ENCODE data around the gene ADAMTS6.

Gene ADAMTS6

DNA sequence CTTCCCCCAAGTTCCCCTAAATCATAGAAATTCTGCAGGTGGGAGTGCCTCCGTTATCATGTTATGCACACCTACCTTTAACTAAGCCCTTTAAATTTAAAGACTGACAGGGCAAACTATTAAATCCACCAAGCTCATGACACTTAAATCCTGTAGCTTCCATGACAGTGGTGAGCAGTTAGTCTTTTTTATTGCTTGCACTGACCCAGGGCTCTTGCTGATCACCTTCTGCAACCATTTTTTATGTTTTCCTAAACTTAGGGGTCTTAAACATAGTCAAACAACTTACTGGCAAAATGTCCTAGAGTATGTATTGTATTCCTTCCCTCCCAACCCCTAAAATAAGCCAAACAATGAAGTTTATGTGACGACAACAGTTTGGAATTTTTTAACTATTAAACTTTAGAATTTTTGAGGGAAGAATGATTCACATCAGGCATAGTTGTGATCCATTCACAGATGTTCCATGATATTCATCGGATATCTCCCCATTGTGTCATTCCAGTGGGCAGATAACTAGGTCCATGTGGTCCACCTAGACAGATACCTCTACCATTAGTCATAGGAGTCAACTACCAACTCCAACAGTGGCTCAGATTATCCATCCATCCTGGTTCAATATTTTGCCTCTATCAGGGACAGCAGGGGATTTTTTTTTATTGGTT is 283.1 kb downstream of the ADAMTS6 start:
- H3K27ac ChIP-seq (ENCODE audit: low read length) = no peak overlapping the region
- H3K79me2 ChIP-seq (ENCODE audit: insufficient read depth, low read length) = no peaks in the 10 kb centered on the region
- H3K36me3 ChIP-seq (ENCODE audit: insufficient read depth, low read length) = no peaks in the 10 kb centered on the region
- H3K27me3 ChIP-seq (ENCODE audit: insufficient read depth, low read length, poor library complexity) = no peaks in the 10 kb centered on the region
- no peak for DNase-seq
- H3K4me1 ChIP-seq (ENCODE audit: insufficient read depth, low read length) = 0 out of 2 replicates have a peak, but pooled peaks cover 3% of the 10 kb centered on the region
- no peak overlapping the region for H3K4me3 ChIP-seq (ENCODE audit: low read depth in 1 of 2, low read length in 2 of 2)
- H3K9ac ChIP-seq (ENCODE audit: low read depth, low read length) = no peak overlapping the region
- no peaks in the 10 kb centered on the region for H3K9me3 ChIP-seq (ENCODE audit: insufficient read depth, low read length, severe bottlenecking)
- no peak overlapping the region for H3K4me2 ChIP-seq (ENCODE audit: insufficient read depth, low read length)
- no peak overlapping the region for H2AFZ ChIP-seq (ENCODE audit: low read depth, low read length)
- ATAC-seq (ENCODE audit: insufficient read depth, low read depth) = no peak
- TF ChIP-seq CTCF (IDR thresholded peaks at IDR 0.05; ENCODE audit: borderline replicate concordance, extremely low read depth, low read length, poor library complexity, severe bottlenecking) = no peak
- TF ChIP-seq EZH2 (IDR thresholded peaks at IDR 0.05; ENCODE audit: borderline replicate concordance, low read depth, low read length, severe bottlenecking) = no peak
- H4K20me1 ChIP-seq (ENCODE audit: insufficient read depth, low read length) = no peaks in the 10 kb centered on the region

GRCh38 chr5:65197531-65198455 is 283.9 kb downstream of the ADAMTS6 start:
- no peaks in the 10 kb centered on the region for H3K9me3 ChIP-seq (ENCODE audit: insufficient read depth, low read length, severe bottlenecking)
- no peaks in the 10 kb centered on the region for H3K27me3 ChIP-seq (ENCODE audit: insufficient read depth, low read length, poor library complexity)
- no peak for DNase-seq
- no peak overlapping the region for H3K27ac ChIP-seq (ENCODE audit: low read length)
- H3K4me3 ChIP-seq (ENCODE audit: low read depth in 1 of 2, low read length in 2 of 2) = no peak overlapping the region
- H3K79me2 ChIP-seq (ENCODE audit: insufficient read depth, low read length) = no peaks in the 10 kb centered on the region
- H3K9ac ChIP-seq (ENCODE audit: low read depth, low read length) = no peak overlapping the region
- 0 out of 2 replicates have a peak, but pooled peaks cover 3% of the 10 kb centered on the region for H3K4me1 ChIP-seq (ENCODE audit: insufficient read depth, low read length)
- ATAC-seq (ENCODE audit: insufficient read depth, low read depth) = no peak; the same call in 2 of the 3 replicates
- TF ChIP-seq CTCF (IDR thresholded peaks at IDR 0.05; ENCODE audit: borderline replicate concordance, extremely low read depth, low read length, poor library complexity, severe bottlenecking) (no peak), EZH2 (IDR thresholded peaks at IDR 0.05; ENCODE audit: borderline replicate concordance, low read depth, low read length, severe bottlenecking) (no peak)
- H2AFZ ChIP-seq (ENCODE audit: low read depth, low read length) = no peak overlapping the region
- H3K36me3 ChIP-seq (ENCODE audit: insufficient read depth, low read length) = no peaks in the 10 kb centered on the region
- no peak overlapping the region for H3K4me2 ChIP-seq (ENCODE audit: insufficient read depth, low read length)
- no peaks in the 10 kb centered on the region for H4K20me1 ChIP-seq (ENCODE audit: insufficient read depth, low read length)

DNA sequence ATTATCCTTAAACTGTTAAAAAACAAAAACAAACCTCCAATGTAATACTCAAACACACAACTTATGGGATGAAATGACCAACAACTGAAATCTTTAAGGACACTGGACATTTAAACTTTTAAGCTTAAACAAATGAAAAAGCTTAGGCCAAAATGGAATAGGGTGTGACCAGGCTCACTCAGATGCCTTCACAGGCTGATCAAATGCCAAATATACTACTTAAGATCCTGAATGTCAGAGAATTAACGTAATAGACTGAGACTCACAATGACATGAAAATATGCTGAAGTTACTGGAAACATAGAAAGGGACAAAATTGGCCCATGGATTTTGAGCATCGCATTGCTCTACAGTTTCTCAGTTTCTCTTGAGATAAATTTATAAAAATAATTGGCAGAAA is 286.8 kb downstream of the ADAMTS6 start:
- no peaks in the 10 kb centered on the region for H3K9me3 ChIP-seq (ENCODE audit: insufficient read depth, low read length, severe bottlenecking)
- no peaks in the 10 kb centered on the region for H4K20me1 ChIP-seq (ENCODE audit: insufficient read depth, low read length)
- no peaks in the 10 kb centered on the region for H3K27me3 ChIP-seq (ENCODE audit: insufficient read depth, low read length, poor library complexity)
- H3K9ac ChIP-seq (ENCODE audit: low read depth, low read length) = no peak overlapping the region
- H3K4me3 ChIP-seq (ENCODE audit: low read depth in 1 of 2, low read length in 2 of 2) = no peak overlapping the region
- H3K4me2 ChIP-seq (ENCODE audit: insufficient read depth, low read length) = no peak overlapping the region
- H3K36me3 ChIP-seq (ENCODE audit: insufficient read depth, low read length) = no peaks in the 10 kb centered on the region
- DNase-seq (no peak), ATAC-seq (ENCODE audit: insufficient read depth, low read depth) (no peak)
- no peak for TF ChIP-seq EZH2 (IDR thresholded peaks at IDR 0.05; ENCODE audit: borderline replicate concordance, low read depth, low read length, severe bottlenecking)
- TF ChIP-seq CTCF (IDR thresholded peaks at IDR 0.05; ENCODE audit: borderline replicate concordance, extremely low read depth, low read length, poor library complexity, severe bottlenecking) = no peak
- no peaks in the 10 kb centered on the region for H3K79me2 ChIP-seq (ENCODE audit: insufficient read depth, low read length)
- H3K27ac ChIP-seq (ENCODE audit: low read length) = no peak overlapping the region
- no peak overlapping the region for H2AFZ ChIP-seq (ENCODE audit: low read depth, low read length)
- peaks cover 3% of the 10 kb centered on the region; the same call in 1 of the 2 replicates for H3K4me1 ChIP-seq (ENCODE audit: insufficient read depth, low read length)
